NT2/D1 (cell line): Measurements from ENCODE around the gene YPEL5.

Experiments
- SUZ12 ChIP-seq: IDR thresholded peaks from 2 replicates; pipeline ENCODE4 v1.6.1; 2011; ENCODE audit not compliant: insufficient read length, insufficient read depth; ENCODE audit errors: extremely low read depth
- YY1 ChIP-seq: IDR thresholded peaks from 2 replicates; pipeline ENCODE4 v1.6.1; 2011; ENCODE audit not compliant: insufficient read length, insufficient read depth
- ZNF274 ChIP-seq: IDR thresholded peaks from 2 replicates; pipeline ENCODE4 v1.6.1; 2011; ENCODE audit warnings: mild to moderate bottlenecking, low read depth, low read length

GRCh38 chr2:30185178-30185577, 38.4 kb downstream of the YPEL5 start:
- no peak for TF ChIP-seq YY1
- no peak for TF ChIP-seq ZNF274
- no peak for TF ChIP-seq SUZ12
